Measurements from ENCODE around the gene PRICKLE2. TPM values are rescaled to one million over a fixed set of nuclear protein-coding genes. Genes with fewer than 3 reads are reported as not detected.
A peak's percentile ranks its signal among the peaks of the same experiment; 100 is the strongest.

PRICKLE2 gene
- total RNA-seq, 4 donors from 2014 or later, result 26.2 to 87.3 (median 47.9) TPM

DNA sequence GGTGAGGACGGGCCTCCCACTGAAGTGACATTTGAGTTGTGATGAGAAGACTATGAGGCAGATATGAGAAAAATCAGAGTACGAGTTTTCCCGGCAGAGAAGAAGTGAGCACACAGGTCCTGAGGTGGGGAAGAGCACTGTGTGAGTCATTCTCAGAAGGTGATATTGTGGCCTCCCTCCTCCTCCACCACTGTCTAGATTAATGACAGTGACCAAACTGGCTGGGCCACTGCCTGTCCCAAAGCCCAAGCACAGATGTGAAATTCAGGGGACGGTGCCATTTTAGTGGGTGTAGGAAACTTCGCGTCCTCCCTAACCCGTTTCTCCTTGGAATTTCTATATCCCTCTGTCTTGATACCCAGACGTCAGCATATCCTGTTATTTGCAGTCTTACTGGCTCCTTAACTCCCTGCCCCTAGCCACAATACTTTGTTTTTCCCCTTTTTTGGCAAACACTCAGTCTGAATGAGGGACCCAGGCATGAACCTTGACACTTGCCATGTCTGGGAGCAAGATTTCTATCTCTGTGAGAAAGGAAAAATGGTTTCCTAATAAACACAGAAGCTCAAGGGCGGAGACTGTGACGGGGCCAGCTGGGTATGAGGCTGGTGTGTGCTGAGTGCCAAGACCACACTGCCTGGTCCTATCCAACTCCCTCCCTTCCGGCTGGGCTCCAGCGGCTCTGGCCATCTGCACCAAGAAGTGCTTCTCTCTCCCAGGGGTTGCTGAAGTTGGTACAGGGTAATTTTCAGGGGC is 15.2 kb downstream of the PRICKLE2 start:
- Histone ChIP-seq H3K27ac (peak overlapping the region; percentile 75 to 76), H3K27me3 (no peaks in the 10 kb centered on the region), H3K36me3 (no peaks in the 10 kb centered on the region), H3K9me3 (no peaks in the 10 kb centered on the region), H3K4me3 (no peak overlapping the region), H3K4me1 (peaks cover 2 to 21% of the 10 kb centered on the region in 2 donors)
- TF ChIP-seq POLR2A (IDR thresholded peaks at IDR 0.05) (no peak), CTCF (IDR thresholded peaks at IDR 0.05) (no peak)
- intact Hi-C loops (cut with DNase I; ENCODE audit: low total_unique reads), result no loop called here
- peak; percentile 68 to 74 for DNase-seq

GRCh38 chr3:64207289-64208080 is 17.8 kb downstream of the PRICKLE2 start:
- peak in 1 of 2 donors; percentile 59 for DNase-seq
- Histone ChIP-seq H3K9me3 (no peaks in the 10 kb centered on the region), H3K4me1 (peaks cover 0 to 16% of the 10 kb centered on the region in 2 donors), H3K36me3 (no peaks in the 10 kb centered on the region), H3K27ac (peak overlapping the region; percentile 70 to 71), H3K27me3 (no peaks in the 10 kb centered on the region), H3K4me3 (no peak overlapping the region)
- TF ChIP-seq POLR2A (IDR thresholded peaks at IDR 0.05), result no peak
- no peak for TF ChIP-seq CTCF (IDR thresholded peaks at IDR 0.05)
- intact Hi-C loops (cut with DNase I; ENCODE audit: low total_unique reads), result no loop called here

DNA sequence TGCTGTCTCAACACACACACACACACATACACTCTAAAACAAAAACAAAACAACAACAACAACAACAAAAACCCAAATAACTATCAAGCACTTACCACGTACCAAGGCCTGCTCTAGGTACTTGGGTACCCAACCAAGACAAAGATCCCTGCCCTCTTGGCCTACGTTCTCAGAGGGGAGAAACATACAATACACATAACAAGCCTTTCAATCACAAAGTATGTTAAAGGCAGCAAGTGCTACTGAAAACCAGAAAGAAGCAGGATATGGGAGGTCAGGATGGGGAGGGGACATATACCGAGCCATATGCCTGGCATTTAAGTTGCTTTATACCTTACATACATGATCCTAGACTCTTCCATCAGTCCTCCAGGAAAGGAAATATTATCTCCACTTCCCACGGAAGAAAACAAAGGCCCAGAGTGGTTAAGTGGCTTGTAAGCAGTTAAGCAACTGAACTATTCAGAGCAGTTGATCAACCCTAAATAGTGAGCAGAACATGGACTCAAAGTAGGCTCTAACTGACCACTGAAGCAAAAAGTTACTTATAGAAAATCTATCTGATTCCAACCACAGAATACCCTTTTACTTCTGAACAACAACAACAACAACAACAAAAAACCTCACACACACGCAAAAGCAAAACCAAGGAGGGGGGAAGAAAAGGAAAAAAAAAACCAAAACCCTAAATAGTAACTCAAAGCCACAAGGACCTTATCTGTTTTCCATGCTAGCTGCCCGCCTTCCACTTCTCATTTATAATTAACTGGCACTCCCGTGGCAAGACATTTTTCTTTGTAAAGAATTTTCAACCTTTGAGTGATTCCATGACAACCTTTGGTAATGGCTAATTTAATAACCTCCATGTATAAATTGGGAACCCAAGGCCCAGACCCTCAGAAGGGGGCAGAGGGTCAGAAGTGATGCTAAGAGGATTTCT is 21.0 kb downstream of the PRICKLE2 start:
- DNase-seq, result no peak
- Histone ChIP-seq H3K36me3 (no peaks in the 10 kb centered on the region), H3K4me3 (no peak overlapping the region), H3K4me1 (peaks cover 9 to 20% of the 10 kb centered on the region in 2 donors), H3K27me3 (no peaks in the 10 kb centered on the region), H3K9me3 (no peaks in the 10 kb centered on the region), H3K27ac (peak overlapping the region in 1 of 2 donors; percentile 71)
- TF ChIP-seq CTCF (IDR thresholded peaks at IDR 0.05) (no peak), POLR2A (IDR thresholded peaks at IDR 0.05) (no peak)
- intact Hi-C loops (cut with DNase I; ENCODE audit: low total_unique reads), result no loop called here

GRCh38 chr3:64203216-64203615 is 22.1 kb downstream of the PRICKLE2 start:
- intact Hi-C loops (cut with DNase I; ENCODE audit: low total_unique reads), result no loop called here
- Histone ChIP-seq H3K4me3 (no peak overlapping the region), H3K36me3 (no peaks in the 10 kb centered on the region), H3K9me3 (no peaks in the 10 kb centered on the region), H3K27me3 (no peaks in the 10 kb centered on the region), H3K27ac (peak overlapping the region in 1 of 2 donors; percentile 71), H3K4me1 (peaks cover 9 to 20% of the 10 kb centered on the region in 2 donors)
- TF ChIP-seq CTCF (IDR thresholded peaks at IDR 0.05), result no peak
- TF ChIP-seq POLR2A (IDR thresholded peaks at IDR 0.05), result no peak
- no peak for DNase-seq
